ENCODE data around the gene KDM4C.

GRCh38 chr9:6819112-6819511 lies 61.3 kb downstream of the KDM4C start:
- TF ChIP-seq CTCF (IDR thresholded peaks at IDR 0.05; ENCODE audit: control extremely low read depth in 1 of 3, insufficient read depth in 1 of 3, low read depth in 1 of 3, low read length in 3 of 3) (no peak), RAD21 (IDR thresholded peaks at IDR 0.05 in 1 of 2, conservative IDR thresholded peaks at IDR 0.05 in 1 of 2; ENCODE audit: low read depth in 2 of 2, low read length in 2 of 2) (no peak), POLR2A (IDR thresholded peaks at IDR 0.05; ENCODE audit: control extremely low read depth in 1 of 2, low read depth in 2 of 2, low read length in 2 of 2) (no peak), POLR2AphosphoS5 (IDR thresholded peaks at IDR 0.05; ENCODE audit: low read depth, low read length) (no peak), CEBPB (IDR thresholded peaks at IDR 0.05; ENCODE audit: low read depth, low read length) (no peak), ATF3 (IDR thresholded peaks at IDR 0.05; ENCODE audit: insufficient read depth, low read depth, low read length) (no peak), EZH2 (IDR thresholded peaks at IDR 0.05; ENCODE audit: low read depth, low read length, severe bottlenecking) (no peak), BCL11A (IDR thresholded peaks at IDR 0.05; ENCODE audit: low read depth in 2 of 2, low read length in 2 of 2) (no peak)

Data from H1 (cell line).